Esophagus muscularis mucosa (tissue), 4 donors: ENCODE results near the gene CTSS. TPM values are rescaled to one million over a fixed set of nuclear protein-coding genes. Genes with fewer than 3 reads are reported as not detected.

Experiments used
- DNase-seq: peaks from one replicate; pipeline ENCODE4 v3.0.0-alpha.2; 2017; ENCODE audit errors: extremely low spot score
- H3K27ac ChIP-seq, 4 donors: fragments of 200-600 bp; sonication (generic); replicated peaks in 1 of 4; 1 replicate in 3 of 4; 2 replicates in 1 of 4; pipeline ENCODE4 v1.5.1; 2016 to 2019; ENCODE audit warnings: mild to moderate bottlenecking in 1 of 4
- H3K27me3 ChIP-seq, 4 donors: fragments of 200-600 bp; sonication (generic); one replicate each; pipeline versions ENCODE4 v1.5.1 to v1.6.0; 2016 to 2019
- H3K36me3 ChIP-seq, 4 donors: fragments of 200-600 bp; sonication (generic); one replicate each; pipeline ENCODE4 v1.5.1; 2016 to 2019
- H3K4me1 ChIP-seq, 4 donors: fragments of 200-600 bp; sonication (generic); one replicate each; pipeline ENCODE4 v1.5.1; 2016 to 2019
- H3K4me3 ChIP-seq, 4 donors: fragments of 200-600 bp; sonication (generic); 1 replicate in 2 of 4; 2 replicates in 2 of 4; pipeline ENCODE4 v1.5.1; 2016 to 2019; ENCODE audit warnings: mild to moderate bottlenecking in 4 of 4, moderate library complexity in 1 of 4
- H3K9me3 ChIP-seq, 4 donors: fragments of 200-600 bp; sonication (generic); 1 replicate in 3 of 4; 2 replicates in 1 of 4; pipeline ENCODE4 v1.5.1; 2016 to 2019
- CTCF ChIP-seq, 3 experiments: fragments of 200-600 bp in 2 of 3; fragments of 450-650 bp in 1 of 3; sonication (generic) in 2 of 3; IDR thresholded peaks; one replicate each; pipeline ENCODE4 v1.5.1; 2017 to 2019; ENCODE audit warnings: antibody characterized with exemption in 3 of 3, mild to moderate bottlenecking in 2 of 3, moderate library complexity in 1 of 3
- EP300 ChIP-seq: sonication (generic); formaldehyde crosslinking; IDR thresholded peaks from one replicate; pipeline ENCODE4 v1.6.1; 2017; ENCODE audit warnings: antibody characterized with exemption
- POLR2A ChIP-seq: fragments of 450-650 bp; IDR thresholded peaks from one replicate; pipeline ENCODE4 v1.6.1; 2017; ENCODE audit warnings: antibody characterized with exemption, moderate library complexity, mild to moderate bottlenecking, low read depth
- POLR2AphosphoS5 ChIP-seq, 2 donors: sonication (generic); formaldehyde crosslinking; IDR thresholded peaks; one replicate each; pipeline ENCODE4 v1.6.1; 2017; ENCODE audit warnings: antibody characterized with exemption in 2 of 2
- WGBS: methylation state at CpG from one replicate; pipeline ENCODE4 v1.1.5; 2018; 5-methylcytosine and 5-hydroxymethylcytosine counted together
- intact Hi-C: fragments of 100-400 bp; cut with DNase I; formaldehyde crosslinking; loops from one replicate; pipeline ENCODE4 v1.15.1; 2023
- total RNA-seq, 4 donors: library from RNA; depleted of rRNA; stranded (reverse); fragments of >200 nt; gene quantifications; one replicate each; pipeline versions ENCODE4 v1.1.0 to v1.2.1, GENCODE V29; 2016

Gene CTSS
- total RNA-seq, 4 donors from 2014 or later = 20.2 to 82.7 (median 45.2) TPM

GRCh38 chr1:150748878-150749719 lies 16.5 kb downstream of the CTSS start:
- no peak overlapping the region for H3K27ac ChIP-seq
- no peak overlapping the region for H3K4me3 ChIP-seq
- TF ChIP-seq POLR2A (no peak), POLR2AphosphoS5 (IDR thresholded peaks at IDR 0.05) (no peak), EP300 (no peak), CTCF (IDR thresholded peaks at IDR 0.05) (no peak)
- 93% methylated on average over 12 of the region's 12 CpGs for WGBS
- intact Hi-C loops = no loop called here
- DNase-seq = no peak
- no peaks in the 10 kb centered on the region for H3K4me1 ChIP-seq
- no peaks in the 10 kb centered on the region for H3K9me3 ChIP-seq
- peaks cover 0 to 15% (median 10%) of the 10 kb centered on the region in 4 donors for H3K36me3 ChIP-seq
- no peaks in the 10 kb centered on the region for H3K27me3 ChIP-seq

- Histone ChIP-seq H3K27me3 (no peaks in the 10 kb centered on the region), H3K4me1 (no peaks in the 10 kb centered on the region), H3K9me3 (no peaks in the 10 kb centered on the region), H3K27ac (no peak overlapping the region), H3K36me3 (no peaks in the 10 kb centered on the region), H3K4me3 (no peak overlapping the region)
- intact Hi-C loops = no loop called here
- peak; percentile 7 for DNase-seq
- TF ChIP-seq CTCF (IDR thresholded peaks at IDR 0.05) (no peak), POLR2A (no peak), POLR2AphosphoS5 (IDR thresholded peaks at IDR 0.05) (no peak), EP300 (no peak)
- 77% methylated on average over 3 of the region's 3 CpGs for WGBS
Observed at GRCh38 chr1:150730130-150730721, 35.4 kb downstream of the CTSS start.

- H3K27ac ChIP-seq = no peak overlapping the region
- 90% methylated on average over 2 of the region's 2 CpGs for WGBS
- H3K4me3 ChIP-seq = no peak overlapping the region
- H3K4me1 ChIP-seq = no peaks in the 10 kb centered on the region
- TF ChIP-seq CTCF (IDR thresholded peaks at IDR 0.05) (no peak), POLR2AphosphoS5 (IDR thresholded peaks at IDR 0.05) (no peak), POLR2A (no peak), EP300 (no peak)
- DNase-seq = peak; percentile 64
- no peaks in the 10 kb centered on the region for H3K27me3 ChIP-seq
- no peaks in the 10 kb centered on the region for H3K36me3 ChIP-seq
- H3K9me3 ChIP-seq = no peaks in the 10 kb centered on the region
- intact Hi-C loops = no loop called here
Observed at GRCh38 chr1:150724336-150724735, 41.2 kb downstream of the CTSS start.

GRCh38 chr1:150720703-150721102 lies 44.9 kb downstream of the CTSS start, which contains the start of gene HORMAD1:
Gene HORMAD1 (minus strand): TSS chr1:150720895. CDS start chr1:150719505, 1,390 bp downstream.
- H3K27ac ChIP-seq = no peak within 1 kb of the TSS
- intact Hi-C loops = no loop called here
- no peaks in the 10 kb centered on the region for H3K4me1 ChIP-seq
- TF ChIP-seq CTCF (IDR thresholded peaks at IDR 0.05) = no peak
- no peak for TF ChIP-seq POLR2A
- TF ChIP-seq EP300 = no peak
- no peak for TF ChIP-seq POLR2AphosphoS5 (IDR thresholded peaks at IDR 0.05)
- no peaks in the 10 kb centered on the region for H3K36me3 ChIP-seq
- H3K9me3 ChIP-seq = no peaks in the 10 kb centered on the region
- DNase-seq = peak; percentile 70
- 96% methylated on average over 24 of the region's 24 CpGs for WGBS
- no peaks in the 10 kb centered on the region for H3K27me3 ChIP-seq
- no peak within 1 kb of the TSS for H3K4me3 ChIP-seq
